Measurements from ENCODE around the gene CSGALNACT2. TPM values are rescaled to one million over a fixed set of nuclear protein-coding genes. Genes with fewer than 3 reads are reported as not detected.

Gene CSGALNACT2
- total and polyA plus RNA-seq, 10 of the 15 experiments (the other 5 are each of a cell fraction or from before 2014, with no cell fraction given): 2.5 to 12.6 (median 8.7) TPM

- peaks cover 22% of the 10 kb centered on the region for H3K4me1 ChIP-seq (ENCODE audit: control insufficient read depth, insufficient read depth, low read length)
- no peak overlapping the region for H3K4me3 ChIP-seq
- in situ Hi-C loops (cut with MboI) (loop anchor here (10.0 to 25.0 kb wide), 3 partner anchors 277 to 581 kb away; partner anchors contain the start of genes HNRNPF and ZNF33B), intact Hi-C loops (cut with micrococcal nuclease; ENCODE audit: unreplicated experiment) (loop anchor here (5.0 to 10.0 kb wide), 2 partner anchors 272 to 501 kb away; partner anchors contain the start of genes HNRNPF and ZNF33B)
- H3K79me2 ChIP-seq (ENCODE audit: control insufficient read depth, insufficient read depth, low read length): peaks cover 30% of the 10 kb centered on the region
- H4K20me1 ChIP-seq (ENCODE audit: control insufficient read depth, insufficient read depth): no peaks in the 10 kb centered on the region
- ATAC-seq (no peak), FAIRE-seq (no peak), DNase-seq (ENCODE audit: low read depth, low spot score) (no peak)
- TF ChIP-seq CREB1 (IDR thresholded peaks at IDR 0.05; ENCODE audit: low read depth): no peak
- no peak for TF ChIP-seq KLF5 (IDR thresholded peaks at IDR 0.05; ENCODE audit: partially characterized antibody)
- no peak overlapping the region for H3K9ac ChIP-seq (ENCODE audit: control insufficient read depth, insufficient read depth, low read length)
- no peak overlapping the region for H3K27ac ChIP-seq (ENCODE audit: control insufficient read depth, insufficient read depth)
- no peaks in the 10 kb centered on the region for H3K27me3 ChIP-seq (replicated peaks in 1 of 2; ENCODE audit: control insufficient read depth in 2 of 2, insufficient read depth in 2 of 2, low read length in 1 of 2)
- H2AFZ ChIP-seq (ENCODE audit: control insufficient read depth, low read depth, low read length): no peak overlapping the region
- ChIA-PET CTCF (no interaction called here), POLR2A (interaction anchor here (0.7 kb wide), 1 partner anchor 10 kb away, joined by 8 read pairs; no protein-coding TSS in a partner anchor), RAD21 (ENCODE audit: unreplicated experiment) (interaction anchor here (1.4 kb wide), 1 partner anchor 8 kb away, joined by 3 read pairs; no protein-coding TSS in a partner anchor), SMC1A (ENCODE audit: uncharacterized antibody, unreplicated experiment) (no interaction called here)
- no TSS peak for BruUV-seq (replicated peaks)
- WGBS (ENCODE audit: insufficient coverage, insufficient replicate concordance, low lambda C conversion rate, missing lambda C conversion rate): 73% methylated on average over 2 of the region's 2 CpGs
- H3K4me2 ChIP-seq (ENCODE audit: control insufficient read depth, insufficient read depth): no peak overlapping the region
- H3K36me3 ChIP-seq (ENCODE audit: control insufficient read depth in 2 of 2, insufficient read depth in 2 of 2, low read length in 1 of 2): no peaks in the 10 kb centered on the region
- no peaks in the 10 kb centered on the region for H3K9me3 ChIP-seq (replicated peaks; ENCODE audit: control insufficient read depth, insufficient read depth, low read length)
Measured at GRCh38 chr10:43135656-43136055, 2.6 kb upstream of the CSGALNACT2 start.

- Histone ChIP-seq H3K79me2 (ENCODE audit: control insufficient read depth, insufficient read depth, low read length) (peaks cover 36% of the 10 kb centered on the region), H3K9ac (ENCODE audit: control insufficient read depth, insufficient read depth, low read length) (no peak overlapping the region), H3K27me3 (replicated peaks in 1 of 2; ENCODE audit: control insufficient read depth in 2 of 2, insufficient read depth in 2 of 2, low read length in 1 of 2) (no peaks in the 10 kb centered on the region), H3K9me3 (replicated peaks; ENCODE audit: control insufficient read depth, insufficient read depth, low read length) (no peaks in the 10 kb centered on the region), H3K36me3 (ENCODE audit: control insufficient read depth in 2 of 2, insufficient read depth in 2 of 2, low read length in 1 of 2) (no peaks in the 10 kb centered on the region), H3K4me3 (no peak overlapping the region), H2AFZ (ENCODE audit: control insufficient read depth, low read depth, low read length) (no peak overlapping the region), H4K20me1 (ENCODE audit: control insufficient read depth, insufficient read depth) (no peaks in the 10 kb centered on the region), H3K27ac (ENCODE audit: control insufficient read depth, insufficient read depth) (no peak overlapping the region), H3K4me1 (ENCODE audit: control insufficient read depth, insufficient read depth, low read length) (peaks cover 26% of the 10 kb centered on the region), H3K4me2 (ENCODE audit: control insufficient read depth, insufficient read depth) (0 out of 2 replicates have a peak overlapping the region, but pooled peaks have one; percentile 20)
- ATAC-seq: no peak
- in situ Hi-C loops (cut with MboI): loop anchor here (10.0 to 25.0 kb wide), 3 partner anchors 276 to 582 kb away; partner anchors contain the start of genes HNRNPF and ZNF33B
- BruUV-seq (replicated peaks): no TSS peak
- WGBS (ENCODE audit: insufficient coverage, insufficient replicate concordance, low lambda C conversion rate, missing lambda C conversion rate): 100% methylated on average over 5 of the region's 5 CpGs
- POLR2A ChIA-PET: no interaction called here
- RAD21 ChIA-PET (ENCODE audit: unreplicated experiment): no interaction called here
- CTCF ChIA-PET: no interaction called here
- no peak for DNase-seq (ENCODE audit: low read depth, low spot score)
- SMC1A ChIA-PET (ENCODE audit: uncharacterized antibody, unreplicated experiment): no interaction called here
- intact Hi-C loops (cut with micrococcal nuclease; ENCODE audit: unreplicated experiment): loop anchor here (5.0 to 10.0 kb wide), 2 partner anchors 271 to 502 kb away; partner anchors contain the start of genes HNRNPF and ZNF33B
- FAIRE-seq: no peak
- TF ChIP-seq YBX1 (IDR thresholded peaks at IDR 0.05) (no peak), ZNF384 (IDR thresholded peaks at IDR 0.05; ENCODE audit: borderline replicate concordance, low read depth, low read length) (no peak), BCL11A (IDR thresholded peaks at IDR 0.05; ENCODE audit: low read depth, low read length) (no peak), EZH2 (IDR thresholded peaks at IDR 0.05; ENCODE audit: borderline replicate concordance, control insufficient read depth, low read depth, low read length) (no peak), TARDBP (IDR thresholded peaks at IDR 0.05; ENCODE audit: borderline replicate concordance) (no peak), IRF5 (IDR thresholded peaks at IDR 0.05; ENCODE audit: borderline replicate concordance) (no peak), USF1 (IDR thresholded peaks at IDR 0.05; ENCODE audit: borderline replicate concordance, extremely low read length, insufficient read depth, low read depth, low read length) (no peak), ZNF24 (IDR thresholded peaks at IDR 0.05) (no peak), GATAD2B (conservative IDR thresholded peaks at IDR 0.05; ENCODE audit: low read depth) (no peak), CEBPZ (IDR thresholded peaks at IDR 0.05; ENCODE audit: low read depth, low read length) (no peak)
Measured at GRCh38 chr10:43136432-43136831, 1.8 kb upstream of the CSGALNACT2 start.
